ENCODE measurements around the gene RBBP5.
A peak's percentile ranks its signal among the peaks of the same experiment; 100 is the strongest.
"Not testable (repeated sequence)": the region's sequence is repeated elsewhere in the genome, so short reads cannot be mapped to it uniquely, and the experiment has no call there.

RBBP5 gene

GRCh38 chr1:205158048-205158616, 36.4 kb upstream of the RBBP5 start:
- no peak for ATAC-seq
- TF ChIP-seq GLIS3 (CRISPR knock-in tag; IDR thresholded peaks at IDR 0.05) (no peak), ZNF70 (CRISPR knock-in tag; IDR thresholded peaks at IDR 0.05) (no peak), ARNTL (CRISPR knock-in tag; IDR thresholded peaks at IDR 0.05; ENCODE audit: borderline replicate concordance, low read depth) (no peak), TSHZ2 (CRISPR knock-in tag; IDR thresholded peaks at IDR 0.05) (no peak), TCF4 (CRISPR knock-in tag; IDR thresholded peaks at IDR 0.05; ENCODE audit: borderline replicate concordance) (no peak)

GRCh38 chr1:205155665-205156377, 34.0 kb upstream of the RBBP5 start:
- ATAC-seq = not testable (repeated sequence)

- no peak for ATAC-seq
- no peak for TF ChIP-seq ZNF8 (CRISPR knock-in tag; IDR thresholded peaks at IDR 0.05)
- no peak for TF ChIP-seq ESRRG (CRISPR knock-in tag; IDR thresholded peaks at IDR 0.05)
- TF ChIP-seq POU6F1 (CRISPR knock-in tag; IDR thresholded peaks at IDR 0.05; ENCODE audit: borderline replicate concordance, low read depth) = no peak
Observed at GRCh38 chr1:205152505-205152904, 30.7 kb upstream of the RBBP5 start.

GRCh38 chr1:205150651-205151428, 29.1 kb upstream of the RBBP5 start:
- no peak for TF ChIP-seq TSHZ2 (CRISPR knock-in tag; IDR thresholded peaks at IDR 0.05)
- TF ChIP-seq ZFP30 (CRISPR knock-in tag; IDR thresholded peaks at IDR 0.05) = no peak
- TF ChIP-seq ESRRG (CRISPR knock-in tag; IDR thresholded peaks at IDR 0.05) = no peak
- TF ChIP-seq RARB (CRISPR knock-in tag; IDR thresholded peaks at IDR 0.05) = no peak
- ATAC-seq = no peak

- ATAC-seq = peak; percentile 59
- no peak for TF ChIP-seq ZNF565 (CRISPR knock-in tag; conservative IDR thresholded peaks at IDR 0.05; ENCODE audit: low read depth)
- no peak for TF ChIP-seq ARNTL (CRISPR knock-in tag; IDR thresholded peaks at IDR 0.05; ENCODE audit: borderline replicate concordance, low read depth)
- no peak for TF ChIP-seq TCF4 (CRISPR knock-in tag; IDR thresholded peaks at IDR 0.05; ENCODE audit: borderline replicate concordance)
- TF ChIP-seq ZFP30 (CRISPR knock-in tag; IDR thresholded peaks at IDR 0.05) = no peak
- TF ChIP-seq TOX (CRISPR knock-in tag; IDR thresholded peaks at IDR 0.05; ENCODE audit: borderline replicate concordance) = no peak
- no peak for TF ChIP-seq GLIS3 (CRISPR knock-in tag; IDR thresholded peaks at IDR 0.05)
- TF ChIP-seq PPARA (CRISPR knock-in tag; IDR thresholded peaks at IDR 0.05; ENCODE audit: borderline replicate concordance) = no peak
- no peak for TF ChIP-seq CREB5 (CRISPR knock-in tag; IDR thresholded peaks at IDR 0.05; ENCODE audit: low read depth)
- no peak for TF ChIP-seq TSHZ2 (CRISPR knock-in tag; IDR thresholded peaks at IDR 0.05)
- TF ChIP-seq POU6F1 (CRISPR knock-in tag; IDR thresholded peaks at IDR 0.05; ENCODE audit: borderline replicate concordance, low read depth) = no peak
- no peak for TF ChIP-seq OSR1 (CRISPR knock-in tag; IDR thresholded peaks at IDR 0.05)
- no peak for TF ChIP-seq ISL1 (CRISPR knock-in tag; IDR thresholded peaks at IDR 0.05)
- no peak for TF ChIP-seq ZNF8 (CRISPR knock-in tag; IDR thresholded peaks at IDR 0.05)
- no peak for TF ChIP-seq ESRRG (CRISPR knock-in tag; IDR thresholded peaks at IDR 0.05)
- no peak for TF ChIP-seq RARB (CRISPR knock-in tag; IDR thresholded peaks at IDR 0.05)
Observed at GRCh38 chr1:205147191-205147835, 25.5 kb upstream of the RBBP5 start.

Measured in SK-N-SH treated with all-trans-retinoic acid at 6 μM for 48 hours (cell line).